AG04450 (cell line): ENCODE results near the gene TLNRD1. TPM values are rescaled to one million over a fixed set of nuclear protein-coding genes. Genes with fewer than 3 reads are reported as not detected.
"Not testable (repeated sequence)": the region's sequence is repeated elsewhere in the genome, so short reads cannot be mapped to it uniquely, and the experiment has no call there.

Experiments
- CTCF ChIA-PET: fragments of 300-600, 350-600 bp; formaldehyde crosslinking; extraction: SDS; loops from one replicate; lab custom pipeline; 2022; ENCODE audit warnings: antibody characterized with exemption, inconsistent platforms; lab: Charles Lee
- POLR2A ChIA-PET: fragments of 350-600 bp; formaldehyde crosslinking; extraction: SDS; loops from one replicate; lab custom pipeline; 2021; ENCODE audit warnings: antibody characterized with exemption, inconsistent platforms; lab: Yijun Ruan, JAX
- DNase-seq: peaks from one replicate; pipeline ENCODE4 v3.0.0-alpha.2; 2011; ENCODE audit warnings: low read depth, low spot score
- H3K27ac ChIP-seq: one replicate; pipeline ENCODE4 v1.5.1; 2012; ENCODE audit warnings: low read depth, low read length, control low read depth
- H3K27me3 ChIP-seq: one replicate; pipeline ENCODE4 v1.6.0; 2012; ENCODE audit warnings: low read length; ENCODE audit not compliant: control insufficient read depth, insufficient read depth
- H3K4me3 ChIP-seq: 2 replicates; pipeline ENCODE4 v1.5.1; 2011; ENCODE audit warnings: mild to moderate bottlenecking, low read depth, low read length, control low read depth
- H3K9me3 ChIP-seq: 2 replicates; pipeline ENCODE4 v1.5.1; 2012; ENCODE audit warnings: low read length; ENCODE audit not compliant: control insufficient read depth, insufficient read depth
- CTCF ChIP-seq: IDR thresholded peaks from 2 replicates; pipeline ENCODE4 v1.5.1; 2011; ENCODE audit warnings: low read depth, low read length, control low read depth, inconsistent platforms
- polyA minus RNA-seq: library from RNA; depleted of rRNA, polyadenylated mRNA; stranded (reverse); fragments of >200 nt; gene quantifications from 2 replicates; pipeline ENCODE4 v1.2.3, GENCODE V29; 2011; rRNA and poly(A)+ RNA removed
- polyA plus RNA-seq: library from polyadenylated mRNA; depleted of rRNA; stranded (reverse); fragments of >200 nt; gene quantifications from 2 replicates; pipeline ENCODE4 v1.2.3, GENCODE V29; 2011; rRNA removed

Gene TLNRD1
- polyA plus RNA-seq: 3.5 and 4.1 TPM in 2 replicates
- 4.1 and 4.2 TPM in 2 replicates for polyA minus RNA-seq

- CTCF ChIA-PET: interaction anchor here (0.7 to 2.3 kb wide), 2 partner anchors 20 to 266 kb away, joined by 3 to 15 read pairs; no protein-coding TSS in a partner anchor
- TF ChIP-seq CTCF: no peak
- DNase-seq: peak; percentile 73
- Histone ChIP-seq H3K4me3 (peak within 1 kb of the TSS; percentile 83), H3K9me3 (peaks cover 13% of the 10 kb centered on the region), H3K27ac (peak within 1 kb of the TSS; percentile 89), H3K27me3 (no peaks in the 10 kb centered on the region)
- POLR2A ChIA-PET: interaction anchor here (1.2 kb wide), 1 partner anchor 10 kb away, joined by 13 read pairs; no protein-coding TSS in a partner anchor
Observed at GRCh38 chr15:81000624-81001151, at the start of gene TLNRD1. Gene TLNRD1, plus strand, starts transcription at chr15:81000923. Its CDS starts 1,349 bp downstream, at chr15:81002272.

- H3K9me3 ChIP-seq: no peaks in the 10 kb centered on the region; the same call in 1 of the 2 replicates
- peak overlapping the region; percentile 39 for H3K27ac ChIP-seq
- no peaks in the 10 kb centered on the region for H3K27me3 ChIP-seq
- POLR2A ChIA-PET: interaction anchor here (0.5 to 0.6 kb wide), 2 partner anchors 16 to 22 kb away, joined by 3 to 4 read pairs; no protein-coding TSS in a partner anchor
- H3K4me3 ChIP-seq: no peak overlapping the region
- no peak for TF ChIP-seq CTCF
- CTCF ChIA-PET: interaction anchor here (1.4 kb wide), 1 partner anchor 18 kb away, joined by 11 read pairs; no protein-coding TSS in a partner anchor
- no peak for DNase-seq
Observed at GRCh38 chr15:80951941-80952340, 48.8 kb upstream of the TLNRD1 start.

GRCh38 chr15:80953001-80953952 is 47.4 kb upstream of the TLNRD1 start:
- ChIA-PET POLR2A (no interaction called here), CTCF (interaction anchor here (0.9 to 1.4 kb wide), 2 partner anchors 17 to 174 kb away, joined by 3 to 11 read pairs; partner anchors contain the start of gene CEMIP)
- no peak for TF ChIP-seq CTCF
- Histone ChIP-seq H3K9me3 (no peaks in the 10 kb centered on the region; the same call in 1 of the 2 replicates), H3K27me3 (no peaks in the 10 kb centered on the region), H3K27ac (peak overlapping the region; percentile 11), H3K4me3 (no peak overlapping the region)
- no peak for DNase-seq

GRCh38 chr15:80953953-80954778 is 46.6 kb upstream of the TLNRD1 start:
- Histone ChIP-seq H3K4me3 (no peak overlapping the region), H3K27ac (peak overlapping the region; percentile 68), H3K9me3 (peaks cover 3% of the 10 kb centered on the region), H3K27me3 (no peaks in the 10 kb centered on the region)
- POLR2A ChIA-PET: no interaction called here
- no peak for DNase-seq
- CTCF ChIA-PET: interaction anchor here (1.3 kb wide), 1 partner anchor 16 kb away, joined by 6 read pairs; no protein-coding TSS in a partner anchor
- TF ChIP-seq CTCF: no peak

GRCh38 chr15:80955571-80956452 is 44.9 kb upstream of the TLNRD1 start:
- H3K27ac ChIP-seq, H3K27me3 ChIP-seq, H3K4me3 ChIP-seq, H3K9me3 ChIP-seq: not testable (repeated sequence)
- POLR2A ChIA-PET: interaction anchor here (2.1 kb wide), 1 partner anchor 14 kb away, joined by 4 read pairs; no protein-coding TSS in a partner anchor
- peak; percentile 67 for DNase-seq
- CTCF ChIA-PET: interaction anchor here (1.3 to 1.6 kb wide), 2 partner anchors 14 to 176 kb away, joined by 5 to 6 read pairs; partner anchors contain the start of gene CEMIP
